Caco-2 (cell line): ENCODE measurements around the gene KLHL29. TPM values are rescaled to one million over a fixed set of nuclear protein-coding genes. Genes with fewer than 3 reads are reported as not detected.

Experiments used
- BruUV-seq: library from RNA; stranded (reverse); fragments of 400-500 nt; replicated peaks from 2 replicates; lab custom pipeline; 2021; lab: Mats Ljungman, UMichigan
- CTCF ChIA-PET: fragments of 300-600 bp; sonication (Branson Sonifier 250); formaldehyde crosslinking; loops from one replicate; lab custom pipeline; 2022; ENCODE audit warnings: antibody characterized with exemption; lab: Charles Lee
- POLR2A ChIA-PET: fragments of 300-600 bp; sonication (Branson Sonifier 250); formaldehyde crosslinking; loops from one replicate; lab custom pipeline; 2022; ENCODE audit warnings: antibody characterized with exemption; lab: Charles Lee
- DNase-seq, 2 experiments: peaks; one replicate each; pipeline versions ENCODE4 v3.0.0 to v3.0.0-alpha.2; 2020 to 2022
- H3K27me3 ChIP-seq: replicated peaks from 2 replicates; pipeline ENCODE4 v1.6.0; 2011; ENCODE audit warnings: low read length; ENCODE audit not compliant: control insufficient read depth, insufficient read depth
- H3K36me3 ChIP-seq: 2 replicates; pipeline ENCODE4 v1.5.1; 2011; ENCODE audit warnings: low read length; ENCODE audit not compliant: control insufficient read depth, insufficient read depth
- H3K4me1 ChIP-seq: fragments of 250-450 bp; sonication (Bioruptor Pico); 2 replicates; pipeline ENCODE4 v1.5.1; 2020; ENCODE audit warnings: mild to moderate bottlenecking
- H3K4me3 ChIP-seq: 2 replicates; pipeline ENCODE4 v1.5.1; 2011; ENCODE audit warnings: low read depth, mild to moderate bottlenecking, control low read depth, low read length
- H3K9me3 ChIP-seq: fragments of 250-450 bp; sonication (Bioruptor Pico); 2 replicates; pipeline ENCODE4 v1.5.1; 2020; ENCODE audit warnings: mild to moderate bottlenecking, moderate library complexity
- H3K27ac Mint-ChIP-seq: one replicate; pipeline ENCODE4 v1.8.0; 2022; ENCODE audit warnings: mixed read lengths; ENCODE audit not compliant: unreplicated experiment
- H3K27me3 Mint-ChIP-seq: one replicate; pipeline ENCODE4 v1.8.0; 2022; ENCODE audit warnings: mixed read lengths; ENCODE audit not compliant: insufficient read depth, unreplicated experiment
- H3K36me3 Mint-ChIP-seq: one replicate; pipeline ENCODE4 v1.8.0; 2022; ENCODE audit warnings: mild to moderate bottlenecking, mixed read lengths; ENCODE audit not compliant: insufficient read depth, unreplicated experiment
- H3K4me1 Mint-ChIP-seq: one replicate; pipeline ENCODE4 v1.8.0; 2022; ENCODE audit warnings: low read depth, mixed read lengths; ENCODE audit not compliant: unreplicated experiment
- H3K4me3 Mint-ChIP-seq: one replicate; pipeline ENCODE4 v1.8.0; 2022; ENCODE audit warnings: mild to moderate bottlenecking, moderate library complexity, mixed read lengths; ENCODE audit not compliant: unreplicated experiment
- H3K9me3 Mint-ChIP-seq: one replicate; pipeline ENCODE4 v1.8.0; 2022; ENCODE audit warnings: mixed read lengths; ENCODE audit not compliant: unreplicated experiment
- intact Hi-C: fragments of 100-400 bp; cut with micrococcal nuclease; formaldehyde crosslinking; loops from one replicate; pipeline ENCODE4 v1.10.0; 2022; ENCODE audit not compliant: unreplicated experiment
- total RNA-seq: library from RNA; stranded (reverse); gene quantifications from 2 replicates; pipeline ENCODE4 v1.2.3, GENCODE V29; 2022
- TF ChIP-seq, protein P1 (sequence below), 2 experiments: fragments of 200-600 bp in 1 of 2; IDR thresholded peaks; 1 replicate in 1 of 2; 2 replicates in 1 of 2; pipeline versions ENCODE4 v1.5.1 to v1.8.0; 2011 to 2022; ENCODE audit warnings: antibody characterized with exemption in 1 of 2, control low read depth in 1 of 2, inconsistent platforms in 1 of 2, low read depth in 1 of 2, low read length in 1 of 2, mild to moderate bottlenecking in 1 of 2, moderate library complexity in 1 of 2; ENCODE audit not compliant: insufficient read depth in 1 of 2, severe bottlenecking in 1 of 2, unreplicated experiment in 1 of 2

The KLHL29 gene
- total RNA-seq, 1 experiment from 2014 or later: 0.61 TPM

DNA sequence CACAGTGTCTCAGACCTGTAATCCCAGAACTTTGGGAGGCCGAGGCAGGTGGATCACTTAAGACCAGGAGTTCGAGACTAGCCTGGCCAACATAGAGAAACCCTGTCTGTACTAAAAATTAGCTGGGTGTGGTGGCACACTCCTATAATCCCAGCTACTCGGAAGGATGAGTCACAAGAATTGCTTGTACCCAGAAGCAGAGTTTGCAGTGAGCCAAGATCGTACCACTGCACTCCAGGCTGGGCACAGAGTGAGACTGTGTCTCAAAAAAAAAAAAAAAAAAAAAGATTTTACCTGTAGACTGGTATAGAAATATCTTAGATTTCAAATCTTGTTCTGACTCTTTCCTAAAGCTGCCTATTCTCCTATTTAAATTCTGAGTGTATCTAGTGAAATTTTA is 7.2 kb upstream of the KLHL29 start:
- H3K4me3 ChIP-seq: no peak overlapping the region
- Mint-ChIP-seq H3K4me3 (no peak overlapping the region), H3K27ac (no peak overlapping the region), H3K36me3 (no peaks in the 10 kb centered on the region), H3K27me3 (peaks cover 17% of the 10 kb centered on the region), H3K9me3 (no peaks in the 10 kb centered on the region), H3K4me1 (no peaks in the 10 kb centered on the region)
- no peaks in the 10 kb centered on the region for H3K4me1 ChIP-seq
- no TSS peak for BruUV-seq
- no peaks in the 10 kb centered on the region for H3K9me3 ChIP-seq
- intact Hi-C loops: no loop called here
- no peaks in the 10 kb centered on the region for H3K36me3 ChIP-seq
- peaks cover 2% of the 10 kb centered on the region; the same call in 1 of the 2 replicates for H3K27me3 ChIP-seq
- POLR2A ChIA-PET: no interaction called here
- DNase-seq: no peak
- TF ChIP-seq, protein P1, sequence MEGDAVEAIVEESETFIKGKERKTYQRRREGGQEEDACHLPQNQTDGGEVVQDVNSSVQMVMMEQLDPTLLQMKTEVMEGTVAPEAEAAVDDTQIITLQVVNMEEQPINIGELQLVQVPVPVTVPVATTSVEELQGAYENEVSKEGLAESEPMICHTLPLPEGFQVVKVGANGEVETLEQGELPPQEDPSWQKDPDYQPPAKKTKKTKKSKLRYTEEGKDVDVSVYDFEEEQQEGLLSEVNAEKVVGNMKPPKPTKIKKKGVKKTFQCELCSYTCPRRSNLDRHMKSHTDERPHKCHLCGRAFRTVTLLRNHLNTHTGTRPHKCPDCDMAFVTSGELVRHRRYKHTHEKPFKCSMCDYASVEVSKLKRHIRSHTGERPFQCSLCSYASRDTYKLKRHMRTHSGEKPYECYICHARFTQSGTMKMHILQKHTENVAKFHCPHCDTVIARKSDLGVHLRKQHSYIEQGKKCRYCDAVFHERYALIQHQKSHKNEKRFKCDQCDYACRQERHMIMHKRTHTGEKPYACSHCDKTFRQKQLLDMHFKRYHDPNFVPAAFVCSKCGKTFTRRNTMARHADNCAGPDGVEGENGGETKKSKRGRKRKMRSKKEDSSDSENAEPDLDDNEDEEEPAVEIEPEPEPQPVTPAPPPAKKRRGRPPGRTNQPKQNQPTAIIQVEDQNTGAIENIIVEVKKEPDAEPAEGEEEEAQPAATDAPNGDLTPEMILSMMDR (IDR thresholded peaks at IDR 0.05; ENCODE audit: insufficient read depth in 1 of 2, low read depth in 1 of 2, low read length in 1 of 2, severe bottlenecking in 1 of 2, unreplicated experiment in 1 of 2): no peak
- CTCF ChIA-PET: interaction anchor here (0.6 kb wide), 1 partner anchor 292 kb away, joined by 5 read pairs; no protein-coding TSS in a partner anchor

DNA sequence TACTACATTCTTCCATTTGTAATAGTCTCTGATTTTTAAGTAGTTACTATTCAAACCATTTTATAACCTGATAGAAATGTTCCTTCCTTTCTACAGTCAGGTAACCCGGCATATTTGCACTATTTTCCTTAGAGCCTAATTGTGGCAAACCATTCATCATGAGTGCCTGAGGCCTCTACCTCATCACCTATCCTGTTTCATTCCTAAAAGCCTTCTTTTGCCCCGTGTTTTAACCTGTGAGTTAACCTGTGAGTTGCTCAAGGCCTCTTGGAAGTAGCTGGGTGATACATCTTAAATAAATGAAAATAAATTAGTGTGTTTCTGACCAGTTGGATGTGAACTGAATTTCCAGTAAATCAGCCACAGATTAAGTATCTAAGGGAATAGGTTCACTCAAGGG is 6.5 kb upstream of the KLHL29 start:
- Mint-ChIP-seq H3K36me3 (no peaks in the 10 kb centered on the region), H3K9me3 (no peaks in the 10 kb centered on the region), H3K4me1 (no peaks in the 10 kb centered on the region), H3K4me3 (no peak overlapping the region), H3K27me3 (peaks cover 19% of the 10 kb centered on the region), H3K27ac (no peak overlapping the region)
- POLR2A ChIA-PET: no interaction called here
- intact Hi-C loops: no loop called here
- CTCF ChIA-PET: no interaction called here
- no TSS peak for BruUV-seq
- H3K36me3 ChIP-seq: no peaks in the 10 kb centered on the region
- peaks cover 2% of the 10 kb centered on the region; the same call in 1 of the 2 replicates for H3K27me3 ChIP-seq
- no peak overlapping the region for H3K4me3 ChIP-seq
- TF ChIP-seq, protein P1 (IDR thresholded peaks at IDR 0.05; ENCODE audit: insufficient read depth in 1 of 2, low read depth in 1 of 2, low read length in 1 of 2, severe bottlenecking in 1 of 2, unreplicated experiment in 1 of 2): no peak
- no peaks in the 10 kb centered on the region for H3K9me3 ChIP-seq
- no peaks in the 10 kb centered on the region for H3K4me1 ChIP-seq
- DNase-seq: no peak

DNA sequence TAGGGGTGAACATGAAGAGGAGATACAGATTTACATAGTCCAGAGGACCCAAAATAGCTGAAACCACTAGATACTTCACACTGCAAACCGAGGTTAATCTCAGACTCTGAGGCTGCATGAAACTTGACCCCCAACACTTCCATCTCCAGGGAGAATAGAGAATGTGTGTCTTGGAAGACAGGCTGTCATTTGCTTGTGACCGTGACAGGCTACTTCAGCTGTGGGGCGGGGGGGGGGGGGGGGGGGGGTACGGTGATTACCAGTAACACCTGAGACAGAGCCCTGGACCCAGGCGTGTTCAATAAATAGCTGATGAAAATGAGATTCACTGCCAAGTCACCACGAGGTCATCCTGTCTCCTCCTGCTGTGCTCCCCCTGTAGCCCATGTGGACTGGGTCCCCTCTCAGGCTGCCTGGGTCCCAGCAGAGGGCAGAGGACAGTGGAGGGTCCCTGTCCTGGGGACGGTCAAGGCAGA is 5.7 kb upstream of the KLHL29 start:
- Mint-ChIP-seq H3K9me3 (no peaks in the 10 kb centered on the region), H3K4me1 (peaks cover 3% of the 10 kb centered on the region), H3K36me3 (peaks cover 3% of the 10 kb centered on the region), H3K27me3 (peaks cover 26% of the 10 kb centered on the region), H3K4me3 (no peak overlapping the region), H3K27ac (no peak overlapping the region)
- Histone ChIP-seq H3K4me1 (no peaks in the 10 kb centered on the region), H3K9me3 (no peaks in the 10 kb centered on the region), H3K4me3 (no peak overlapping the region), H3K36me3 (no peaks in the 10 kb centered on the region), H3K27me3 (peaks cover 2% of the 10 kb centered on the region; the same call in 1 of the 2 replicates)
- ChIA-PET CTCF (no interaction called here), POLR2A (no interaction called here)
- BruUV-seq: no TSS peak
- TF ChIP-seq, protein P1 (IDR thresholded peaks at IDR 0.05; ENCODE audit: insufficient read depth in 1 of 2, low read depth in 1 of 2, low read length in 1 of 2, severe bottlenecking in 1 of 2, unreplicated experiment in 1 of 2): no peak
- no peak for DNase-seq
- intact Hi-C loops: no loop called here
